ENCODE measurements around the gene DYSF.
"Not testable (repeated sequence)": the region's sequence is repeated elsewhere in the genome, so short reads cannot be mapped to it uniquely, and the experiment has no call there.

DYSF gene

DNA sequence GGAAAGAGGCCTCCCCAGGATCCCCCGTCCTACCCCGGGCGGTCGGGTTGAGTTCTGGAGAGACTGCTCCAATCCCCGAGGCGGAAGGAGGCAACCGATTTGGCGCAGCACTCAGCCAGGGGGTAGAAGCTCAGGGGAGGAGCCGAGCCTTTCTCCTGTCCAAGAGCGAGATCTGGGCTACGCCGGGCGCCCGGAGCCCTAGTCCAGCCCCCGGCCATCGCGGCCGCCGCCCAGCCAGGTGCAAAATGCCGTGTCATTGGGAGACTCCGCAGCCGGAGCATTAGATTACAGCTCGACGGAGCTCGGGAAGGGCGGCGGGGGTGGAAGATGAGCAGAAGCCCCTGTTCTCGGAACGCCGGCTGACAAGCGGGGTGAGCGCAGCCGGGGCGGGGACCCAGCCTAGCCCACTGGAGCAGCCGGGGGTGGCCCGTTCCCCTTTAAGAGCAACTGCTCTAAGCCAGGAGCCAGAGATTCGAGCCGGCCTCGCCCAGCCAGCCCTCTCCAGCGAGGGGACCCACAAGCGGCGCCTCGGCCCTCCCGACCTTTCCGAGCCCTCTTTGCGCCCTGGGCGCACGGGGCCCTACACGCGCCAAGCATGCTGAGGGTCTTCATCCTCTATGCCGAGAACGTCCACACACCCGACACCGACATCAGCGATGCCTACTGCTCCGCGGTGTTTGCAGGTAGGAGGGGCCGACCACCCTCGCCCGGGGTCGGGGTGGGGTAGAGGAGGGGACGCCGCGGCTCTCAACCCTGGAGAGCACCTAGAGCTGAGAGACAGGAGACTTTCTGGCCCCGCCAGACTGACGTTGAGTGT is at the start of gene DYSF:
Gene DYSF (plus strand): TSS at position 158 of the 817 bp plus-strand sequence.
- DNase-seq (ENCODE audit: low spot score), result peak; percentile 47

DNA sequence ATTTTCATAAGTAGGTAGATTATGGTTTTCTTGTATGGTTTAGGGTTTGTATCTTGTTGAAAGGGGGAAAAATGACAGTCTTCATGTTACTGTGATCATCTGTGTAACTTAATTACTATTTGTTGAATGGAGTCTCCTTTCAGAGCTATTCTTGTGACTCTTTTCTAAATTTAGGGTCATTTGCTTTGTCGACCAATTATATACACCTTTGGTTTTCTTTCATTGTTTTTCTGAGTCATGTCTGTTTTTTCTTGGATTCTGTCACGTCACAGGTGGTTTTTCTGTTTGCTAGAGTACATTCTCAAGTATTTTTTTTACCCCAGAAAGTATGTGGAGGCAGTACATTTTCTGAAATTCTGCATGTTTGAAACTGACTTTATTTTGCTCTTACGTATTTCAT is 43.8 kb upstream of the DYSF start:
- no peak for DNase-seq (ENCODE audit: low spot score)

DNA sequence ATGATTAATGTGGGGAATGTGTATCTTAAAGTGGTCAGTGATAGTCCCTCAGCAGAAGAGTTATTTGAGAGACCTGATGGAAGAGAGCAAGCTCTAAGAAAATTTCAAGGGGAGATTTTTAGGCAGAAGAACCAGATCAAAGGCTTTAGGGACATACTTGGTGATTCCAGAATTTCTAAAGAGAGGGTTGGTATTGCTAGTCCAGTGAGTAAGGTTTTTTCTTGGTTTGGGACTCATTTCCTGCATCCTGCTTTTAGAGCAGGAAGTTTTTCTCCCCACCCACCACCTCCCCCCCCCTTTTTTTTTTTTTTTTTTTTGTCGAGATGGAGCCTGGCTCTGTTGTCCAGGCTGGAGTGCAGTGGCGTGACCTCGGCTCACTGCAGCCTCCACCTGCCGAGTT is 42.7 kb upstream of the DYSF start:
- DNase-seq (ENCODE audit: low spot score), result no peak

DNA sequence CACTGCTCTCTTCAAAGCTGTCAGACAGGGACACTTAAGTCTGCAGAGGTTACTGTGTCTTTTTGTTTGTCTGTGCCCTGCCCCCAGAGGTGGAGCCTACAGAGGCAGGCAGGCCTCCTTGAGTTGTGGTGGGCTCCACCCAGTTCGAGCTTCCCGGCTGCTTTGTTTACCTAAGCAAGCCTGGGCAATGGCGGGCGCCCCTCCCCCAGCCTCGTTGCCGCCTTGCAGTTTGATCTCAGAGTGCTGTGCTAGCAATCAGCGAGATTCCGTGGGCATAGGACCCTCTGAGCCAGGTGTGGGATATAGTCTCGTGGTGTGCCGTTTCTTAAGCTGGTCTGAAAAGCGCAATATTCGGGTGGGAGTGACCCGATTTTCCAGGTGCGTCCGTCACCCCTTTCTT is 36.5 kb upstream of the DYSF start:
- DNase-seq (ENCODE audit: low spot score), result not testable (repeated sequence)

DNA sequence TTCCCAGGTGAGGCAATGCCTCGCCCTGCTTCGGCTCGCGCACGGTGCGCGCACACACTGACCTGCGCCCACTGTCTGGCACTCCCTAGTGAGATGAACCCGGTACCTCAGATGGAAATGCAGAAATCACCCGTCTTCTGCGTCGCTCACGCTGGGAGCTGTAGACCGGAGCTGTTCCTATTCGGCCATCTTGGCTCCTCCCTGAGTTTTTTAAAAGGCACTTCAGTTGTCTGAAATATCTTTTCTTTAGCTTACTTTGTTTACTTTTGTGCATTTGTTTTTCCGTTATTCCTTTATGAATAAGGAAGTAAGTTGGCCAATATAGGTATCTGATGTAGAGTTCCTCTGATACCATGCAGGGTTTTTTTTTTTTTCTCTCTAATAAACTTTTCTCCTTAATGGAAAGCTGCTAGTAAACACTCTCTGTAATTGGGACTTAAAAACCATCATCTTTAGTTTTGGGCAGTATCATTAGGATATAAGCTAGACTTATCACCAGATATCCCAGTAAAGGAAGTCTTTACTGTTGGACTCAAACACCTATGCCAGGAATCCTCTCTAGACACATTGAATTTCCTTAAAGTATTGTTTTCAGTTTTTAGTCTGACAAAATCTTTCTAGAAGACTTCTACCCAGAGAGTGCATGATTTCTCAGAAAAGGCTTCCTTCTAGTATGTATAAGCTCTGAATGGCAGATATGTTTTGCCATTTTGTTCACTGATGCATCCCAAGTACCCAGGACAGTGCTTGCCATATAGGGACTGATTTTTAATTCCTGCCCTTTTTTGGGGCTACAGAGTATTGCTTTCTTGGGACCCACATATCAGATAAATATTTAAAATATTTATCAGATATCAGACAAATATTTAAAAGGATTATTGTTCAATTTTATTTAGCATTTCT is 35.8 kb upstream of the DYSF start:
- no peak for DNase-seq (ENCODE audit: low spot score)

DNA sequence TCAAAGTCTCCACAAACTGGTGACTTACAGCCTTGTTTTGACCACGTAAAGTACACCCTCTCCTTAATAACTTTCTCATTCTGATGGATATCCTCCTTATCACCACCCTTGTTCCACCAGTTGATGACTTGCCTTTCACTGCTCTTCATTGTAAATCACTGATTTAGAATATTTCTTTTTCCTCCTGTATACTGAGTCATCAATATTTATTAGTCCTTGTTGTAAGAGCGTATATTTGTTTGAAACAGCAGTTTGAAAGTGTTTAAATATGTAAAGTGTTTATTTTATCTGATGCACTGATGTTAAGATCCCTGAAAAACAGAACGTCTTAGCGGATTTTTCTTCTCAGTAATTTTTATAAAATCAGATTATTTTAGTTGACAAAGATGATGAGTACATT is 34.2 kb upstream of the DYSF start:
- no peak for DNase-seq (ENCODE audit: low spot score)

DNA sequence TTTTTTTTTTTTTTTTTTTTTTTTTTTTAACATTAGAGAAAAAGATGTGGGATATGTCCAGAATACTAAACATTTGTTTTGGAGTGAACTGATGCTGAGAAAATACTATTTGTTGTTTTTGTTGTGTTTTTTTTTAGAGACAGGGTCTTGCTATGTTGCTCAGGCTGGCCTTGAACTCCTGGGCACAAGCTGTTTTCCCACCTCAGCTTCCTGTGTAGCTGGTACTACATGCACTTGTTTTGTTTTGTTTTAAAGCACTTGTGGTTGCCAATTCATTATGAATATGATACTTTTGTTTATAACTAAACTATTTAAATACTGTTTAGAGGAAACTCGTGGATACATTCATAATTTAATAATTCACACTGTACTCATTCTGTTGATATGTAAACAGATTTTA is 33.4 kb upstream of the DYSF start:
- no peak for DNase-seq (ENCODE audit: low spot score)

DNA sequence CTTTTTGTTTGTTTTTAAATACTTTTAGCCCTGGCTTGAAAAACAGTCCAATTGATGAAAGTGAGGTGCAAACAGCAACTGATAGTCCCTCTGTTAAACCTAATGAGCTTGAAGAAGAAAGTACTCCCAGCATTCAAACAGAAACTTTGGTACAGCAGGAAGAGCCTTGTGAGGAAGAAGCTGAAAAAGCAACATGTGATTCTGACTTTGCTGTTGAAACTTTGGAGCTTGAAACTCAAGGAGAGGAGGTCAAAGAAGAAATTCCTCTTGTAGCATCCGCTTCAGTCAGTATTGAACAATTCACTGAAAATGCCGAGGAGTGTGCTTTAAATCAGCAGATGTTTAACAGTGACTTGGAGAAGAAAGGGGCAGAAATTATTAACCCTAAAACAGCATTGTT is 30.6 kb upstream of the DYSF start:
- DNase-seq (ENCODE audit: low spot score), result no peak

DNA sequence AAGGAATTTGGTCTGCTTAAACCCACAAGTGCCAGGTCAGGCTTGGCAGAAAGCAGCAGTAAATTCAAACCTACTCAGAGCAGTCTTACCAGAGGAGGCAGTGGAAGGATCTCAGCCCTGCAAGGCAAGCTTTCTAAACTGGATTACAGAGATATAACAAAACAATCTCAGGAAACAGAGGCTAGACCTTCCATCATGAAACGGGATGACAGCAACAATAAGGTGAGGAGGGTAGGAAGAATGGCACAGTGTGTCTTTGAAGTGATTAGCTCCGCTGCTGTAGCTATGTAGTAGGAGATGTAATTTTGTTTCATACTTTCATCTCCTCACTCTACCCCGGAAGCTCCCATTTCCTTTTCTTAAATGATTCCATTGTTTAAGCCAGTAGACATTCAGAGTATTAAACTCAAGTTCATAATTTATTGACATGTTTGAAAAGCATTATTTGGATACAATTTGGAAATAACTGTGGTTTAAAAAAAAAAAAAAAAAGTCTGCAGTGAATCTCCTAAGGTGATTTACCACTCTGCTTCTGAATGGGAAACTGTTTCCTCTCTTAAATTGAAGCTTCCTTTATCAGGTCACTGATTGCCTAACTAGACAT is 29.4 kb upstream of the DYSF start:
- DNase-seq (ENCODE audit: low spot score), result no peak

DNA sequence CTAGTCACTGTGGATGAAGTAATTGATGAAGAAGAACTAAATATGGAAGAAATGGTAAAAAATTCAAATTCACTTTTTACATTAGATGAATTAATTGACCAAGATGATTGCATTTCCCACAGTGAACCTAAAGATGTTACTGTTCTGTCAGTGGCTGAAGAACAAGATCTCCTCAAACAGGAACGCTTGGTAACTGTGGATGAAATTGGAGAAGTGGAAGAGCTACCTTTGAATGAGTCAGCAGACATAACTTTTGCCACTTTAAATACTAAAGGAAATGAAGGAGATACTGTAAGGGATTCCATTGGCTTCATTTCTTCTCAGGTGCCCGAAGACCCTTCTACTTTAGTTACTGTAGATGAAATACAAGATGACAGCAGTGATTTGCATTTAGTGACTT is 26.6 kb upstream of the DYSF start:
- DNase-seq (ENCODE audit: low spot score), result no peak

DNA sequence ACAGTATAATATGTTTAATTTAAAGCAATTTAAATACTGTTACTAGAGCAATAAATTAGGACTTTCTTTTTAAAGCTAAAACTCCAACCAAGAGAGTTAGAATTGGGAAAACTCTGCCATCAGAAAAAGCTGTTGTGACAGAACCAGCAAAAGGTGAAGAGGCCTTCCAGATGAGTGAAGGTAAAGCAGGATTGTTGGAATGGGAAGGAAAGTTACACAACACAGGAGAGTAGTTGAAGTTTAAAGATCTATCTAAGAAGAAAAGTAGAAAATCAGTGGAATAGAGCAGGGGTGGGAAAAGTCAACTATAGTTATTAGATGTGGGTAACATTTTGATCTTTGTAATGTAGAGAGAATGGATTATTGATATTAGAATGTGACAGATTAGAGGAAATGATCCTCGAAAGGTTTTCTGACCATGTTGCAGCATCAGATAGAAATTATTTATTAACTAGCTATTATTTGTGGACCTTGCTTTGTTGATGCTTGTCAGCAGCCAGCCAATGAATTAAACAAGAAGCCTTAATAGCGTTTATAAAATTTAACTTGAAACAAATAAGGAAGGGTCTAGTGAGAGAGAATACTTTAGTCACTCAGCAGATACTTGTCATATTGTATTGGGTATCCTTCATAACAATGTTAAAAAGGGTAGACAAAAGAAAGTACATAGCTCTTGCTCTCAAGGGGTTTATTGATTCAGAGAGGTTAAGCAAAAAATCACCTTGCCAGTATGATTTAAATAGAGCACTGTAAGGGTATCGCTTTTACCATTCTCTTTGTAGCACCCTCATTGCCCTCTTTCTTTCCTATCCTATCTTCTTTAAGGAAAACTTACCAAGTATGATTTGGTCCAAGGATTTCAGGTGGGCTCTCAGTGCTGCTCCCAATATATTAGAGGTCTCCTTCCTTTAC is 24.6 kb upstream of the DYSF start:
- DNase-seq (ENCODE audit: low spot score), result no peak

DNA sequence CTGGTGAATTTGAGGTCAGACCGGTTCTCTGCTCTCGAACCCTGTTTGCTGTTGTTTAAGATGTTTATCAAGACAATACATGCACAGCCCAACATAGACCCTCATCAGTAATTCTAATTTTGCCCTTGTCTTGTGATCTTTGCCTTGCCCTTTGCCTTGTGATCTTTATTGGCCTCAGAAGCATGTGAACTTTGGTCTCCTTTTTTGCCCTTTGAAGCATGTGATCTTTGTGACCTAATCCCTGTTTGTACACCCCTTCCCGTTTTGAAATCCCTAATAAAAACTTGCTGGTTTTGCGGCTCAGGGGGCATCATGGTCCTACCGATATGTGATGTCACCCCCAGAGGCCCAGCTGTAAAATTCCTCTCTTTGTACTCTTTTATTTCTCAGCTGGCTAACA is 8.2 kb upstream of the DYSF start:
- not testable (repeated sequence) for DNase-seq (ENCODE audit: low spot score)

DNA sequence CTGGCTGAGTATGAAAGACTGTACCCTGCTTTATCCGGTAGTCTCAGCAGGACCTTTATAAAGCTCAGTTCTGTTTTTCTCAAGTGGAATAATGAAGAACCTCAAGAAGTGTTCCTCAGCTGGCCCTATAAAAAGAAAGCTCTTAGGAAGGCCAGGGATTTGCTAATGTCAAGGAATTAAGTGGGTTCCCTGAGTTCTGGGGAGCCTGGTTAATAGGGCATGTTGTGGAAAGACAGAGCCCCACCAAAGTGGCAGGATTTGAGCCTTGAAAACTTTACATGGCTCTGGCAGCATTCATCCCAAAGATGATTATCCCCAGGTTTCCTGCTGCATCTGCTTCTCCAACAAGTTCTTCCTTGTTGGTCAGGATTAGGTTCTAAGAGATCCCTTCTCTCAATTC is 6.9 kb upstream of the DYSF start:
- no peak for DNase-seq (ENCODE audit: low spot score)

DNA sequence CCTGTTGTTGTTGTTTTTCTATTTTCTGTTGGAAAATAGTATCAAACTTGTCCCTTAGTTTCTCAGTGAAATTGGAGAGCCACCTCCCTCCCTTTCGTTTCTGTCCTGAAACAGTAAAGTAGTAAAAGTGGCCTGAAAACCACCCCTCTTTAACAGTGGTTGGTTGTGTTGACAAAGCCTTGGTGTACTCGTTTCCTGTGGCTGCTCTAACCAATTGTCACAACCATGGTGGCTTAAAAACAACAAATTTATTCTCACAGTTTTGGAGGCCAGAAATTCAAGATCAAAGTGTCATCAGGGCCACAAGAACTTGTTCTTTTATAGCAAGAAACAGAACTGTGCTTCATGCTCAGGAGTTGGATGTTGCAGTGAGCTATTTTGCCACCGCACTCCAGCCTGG is 4.0 kb upstream of the DYSF start:
- DNase-seq (ENCODE audit: low spot score), result no peak

DNA sequence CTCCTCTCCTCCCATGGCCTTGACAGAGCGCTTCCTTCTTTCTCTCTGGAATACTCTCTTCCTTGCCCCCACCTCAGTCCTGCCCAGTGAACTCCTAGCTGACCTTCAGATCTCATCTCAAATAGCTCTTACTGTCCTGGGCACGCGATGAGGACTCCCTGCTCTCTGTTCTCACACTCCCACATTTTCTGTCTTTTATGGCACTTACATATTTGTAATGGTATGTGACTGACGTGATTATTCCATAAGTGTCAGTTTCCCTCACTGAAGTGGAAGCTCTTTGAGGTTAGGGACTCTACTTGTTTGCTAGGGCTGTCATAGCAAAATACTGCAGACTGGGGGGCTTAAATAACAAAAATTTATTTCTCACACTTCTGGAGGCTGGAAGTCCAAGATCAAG is 1.7 kb upstream of the DYSF start:
- DNase-seq (ENCODE audit: low spot score), result no peak

DNA sequence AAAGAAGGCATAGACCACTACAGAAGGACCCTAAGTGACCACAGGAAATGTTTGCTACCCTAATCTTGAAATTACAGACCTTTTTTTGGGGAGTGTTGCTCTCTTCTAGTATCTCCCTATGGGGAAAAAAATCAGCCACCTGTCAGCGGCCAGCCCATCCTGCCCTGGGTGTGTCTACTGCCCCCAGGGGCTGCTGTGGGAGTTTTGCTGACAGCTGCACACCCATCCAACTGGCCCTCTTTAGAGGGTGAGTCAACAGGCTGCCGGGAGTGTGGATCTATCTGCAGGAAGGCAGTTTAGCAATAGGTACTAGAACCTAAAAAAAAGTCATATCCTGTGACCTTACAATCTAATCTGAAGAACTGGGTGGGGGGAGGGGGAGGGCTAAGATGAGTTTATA is 796 bp upstream of the DYSF start:
- DNase-seq (ENCODE audit: low spot score), result peak; percentile 48

DNA sequence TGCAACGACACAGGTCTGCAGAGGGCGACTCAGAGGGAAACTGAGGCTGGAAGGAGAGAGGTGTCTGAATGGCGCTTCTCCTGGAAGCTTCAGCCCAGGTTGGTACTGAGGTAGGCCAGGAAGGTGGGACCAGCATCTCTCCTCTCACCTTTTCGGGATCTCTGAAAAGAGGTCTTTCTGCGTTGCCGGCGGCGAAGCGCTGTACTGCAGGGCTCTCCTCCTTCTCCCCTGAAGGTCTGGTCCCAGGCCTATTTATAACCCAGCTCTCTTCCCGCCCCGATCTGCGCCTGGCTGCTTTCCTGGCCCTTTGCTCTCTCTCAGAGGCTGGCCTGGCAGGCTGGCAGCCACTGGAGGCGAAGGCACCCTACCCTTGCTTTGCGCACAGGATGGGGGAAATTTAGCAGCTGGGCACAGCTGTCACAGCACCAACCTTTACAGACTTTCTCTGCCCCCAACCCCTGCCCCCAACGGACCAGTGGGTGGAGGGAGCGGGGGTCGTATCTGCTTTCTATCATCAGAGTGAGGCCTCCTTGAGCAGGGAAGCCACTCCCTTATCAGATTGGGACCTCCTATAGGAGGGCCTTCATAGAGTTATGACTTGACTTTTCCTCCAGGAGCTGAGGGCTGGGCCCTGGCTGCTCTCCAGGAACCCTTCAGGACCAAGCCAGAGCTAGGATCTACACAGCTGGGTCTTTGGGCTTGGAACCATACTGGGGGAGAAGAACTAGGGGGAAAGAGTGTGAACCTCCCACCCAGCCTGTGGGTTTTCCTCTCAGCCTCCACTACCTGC is 1.1 kb downstream of the DYSF start:
- no peak for DNase-seq (ENCODE audit: low spot score)

DNA sequence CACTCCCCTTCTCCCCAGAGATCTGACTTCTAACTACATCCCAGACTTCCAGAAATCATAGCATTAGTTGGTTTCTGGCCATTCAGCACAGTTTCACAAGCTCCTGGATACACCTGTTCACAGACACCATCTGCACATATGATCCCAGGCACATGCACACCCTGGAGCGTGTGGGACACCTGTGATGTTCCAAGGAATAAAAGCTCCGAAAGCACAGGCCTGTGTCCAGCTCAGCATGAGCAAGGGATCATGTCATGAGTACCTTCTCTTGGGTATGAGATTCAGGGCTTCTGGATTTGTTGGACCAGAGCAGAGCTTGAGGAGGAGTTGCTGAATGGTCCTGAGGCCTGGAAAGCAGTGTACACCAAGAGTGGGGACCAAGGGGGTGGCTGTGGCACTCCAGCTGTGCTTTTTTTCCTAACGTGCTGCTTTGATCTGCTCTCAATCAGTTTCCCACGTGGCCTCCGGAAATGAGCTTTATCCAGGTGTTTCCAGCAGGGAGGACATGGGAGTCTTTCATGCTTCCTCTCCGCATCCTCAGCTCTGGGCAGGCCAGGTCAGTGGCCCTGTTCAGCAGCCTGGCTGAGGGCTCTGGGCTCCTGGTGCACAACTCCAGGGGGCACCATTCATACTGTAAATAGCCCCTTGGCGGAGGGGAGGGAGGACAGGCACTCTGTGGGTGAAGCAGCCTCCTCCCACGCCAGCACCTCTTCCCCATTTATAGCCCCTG is 1.8 kb downstream of the DYSF start:
- no peak for DNase-seq (ENCODE audit: low spot score)

DNA sequence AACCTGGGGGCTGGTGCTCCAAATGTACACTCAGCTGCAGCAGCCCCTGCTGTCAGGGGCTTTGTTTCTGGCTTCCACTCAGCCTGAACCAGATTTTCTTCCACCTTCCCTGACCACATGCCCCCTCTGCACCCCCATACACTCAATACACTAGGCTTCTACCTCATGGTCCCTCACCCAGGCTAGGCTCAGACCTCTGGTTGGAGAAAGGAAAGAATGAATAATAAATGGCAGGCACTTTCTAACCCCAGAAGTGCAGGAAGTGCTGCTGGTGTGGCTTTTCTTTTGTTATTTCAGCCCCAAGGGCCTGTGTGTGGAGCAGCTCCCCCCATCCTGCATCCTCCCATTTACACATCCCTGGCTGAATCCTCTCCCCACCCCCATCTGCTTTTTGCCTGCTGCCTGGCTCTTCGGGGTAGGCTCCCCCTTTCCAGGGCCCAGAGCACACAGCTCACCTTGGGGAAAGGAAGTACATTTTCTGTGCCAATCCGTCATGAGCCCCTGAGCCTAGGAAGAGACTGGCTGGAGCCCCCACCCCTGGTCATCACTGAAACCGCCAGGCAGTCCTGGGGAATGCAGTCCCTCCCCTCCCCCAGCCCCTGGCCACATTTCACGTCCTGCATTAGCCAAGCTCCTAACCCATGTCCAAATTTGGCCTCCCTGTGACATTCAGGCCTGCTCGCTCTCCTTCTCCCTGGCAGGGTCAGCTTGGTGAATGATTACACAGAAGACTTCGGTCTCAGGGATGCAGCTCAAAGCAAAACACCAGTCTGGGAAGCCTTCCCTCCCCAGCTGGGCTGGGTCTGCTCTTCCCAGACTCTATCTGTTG is 2.6 kb downstream of the DYSF start:
- no peak for DNase-seq (ENCODE audit: low spot score)
